Measurements from ENCODE around the gene LTBP1.

LTBP1 gene

DNA sequence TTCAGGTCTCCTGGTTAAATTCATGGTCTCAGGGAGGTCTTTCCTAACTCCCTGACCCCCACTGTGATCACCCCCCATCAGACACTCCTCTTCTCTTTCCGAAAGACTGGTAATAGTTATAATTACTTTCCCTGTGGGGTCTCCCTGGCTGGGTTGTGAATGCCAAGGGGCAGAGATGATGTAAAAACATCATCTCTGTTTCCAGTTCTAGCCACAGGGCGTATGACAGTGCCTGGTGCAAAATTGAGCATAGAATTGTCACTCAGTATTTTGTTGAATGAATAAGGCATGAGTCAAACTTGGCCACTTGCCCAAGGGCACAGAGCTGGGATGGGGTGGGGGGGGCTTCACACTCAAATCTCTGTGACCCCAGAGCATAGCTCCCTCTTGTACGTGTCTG, 65.2 kb downstream of the LTBP1 start:
- DNase-seq (ENCODE audit: low read depth in 2 of 2), result no peak

DNA sequence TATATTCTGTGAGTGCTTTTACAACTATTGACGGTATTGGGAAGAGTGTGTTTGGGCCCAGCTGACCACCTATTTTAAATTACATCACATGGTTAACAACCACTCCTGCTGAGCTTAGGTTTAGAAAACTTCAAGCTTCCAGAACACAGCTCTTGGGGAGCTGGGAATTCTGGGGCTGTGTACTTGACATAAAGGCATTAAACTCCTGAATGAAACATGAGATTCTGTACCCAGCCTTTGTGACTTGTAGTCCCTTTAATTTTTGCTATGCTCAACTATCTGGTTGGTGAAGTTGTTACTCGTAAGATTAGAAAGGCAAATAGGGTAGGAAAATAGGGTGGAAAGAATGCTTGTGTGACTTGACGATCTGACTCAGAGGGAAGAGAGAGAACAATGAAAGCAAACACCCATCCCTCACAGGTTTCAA, 66.9 kb downstream of the LTBP1 start:
- DNase-seq (ENCODE audit: low read depth in 2 of 2), result no peak

DNA sequence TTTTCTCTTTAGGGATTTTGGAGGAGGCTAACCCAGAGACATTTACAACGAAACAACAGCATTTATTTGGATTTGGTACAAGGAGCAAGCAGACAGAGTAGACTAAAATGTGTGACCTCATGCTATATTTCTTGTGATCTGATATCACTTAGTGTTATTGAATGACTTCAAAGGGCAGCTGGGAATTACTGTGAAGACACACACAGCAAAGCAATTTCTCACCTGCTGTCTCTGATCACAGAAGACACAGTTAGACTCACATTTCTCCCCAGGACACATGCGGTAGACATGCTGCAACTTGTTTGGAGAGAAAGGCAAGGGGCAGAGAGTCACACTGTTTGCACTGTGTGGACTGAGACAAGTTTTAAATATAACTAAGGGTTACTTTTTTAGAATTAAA, 67.5 kb downstream of the LTBP1 start:
- DNase-seq (ENCODE audit: low read depth in 2 of 2), result no peak

DNA sequence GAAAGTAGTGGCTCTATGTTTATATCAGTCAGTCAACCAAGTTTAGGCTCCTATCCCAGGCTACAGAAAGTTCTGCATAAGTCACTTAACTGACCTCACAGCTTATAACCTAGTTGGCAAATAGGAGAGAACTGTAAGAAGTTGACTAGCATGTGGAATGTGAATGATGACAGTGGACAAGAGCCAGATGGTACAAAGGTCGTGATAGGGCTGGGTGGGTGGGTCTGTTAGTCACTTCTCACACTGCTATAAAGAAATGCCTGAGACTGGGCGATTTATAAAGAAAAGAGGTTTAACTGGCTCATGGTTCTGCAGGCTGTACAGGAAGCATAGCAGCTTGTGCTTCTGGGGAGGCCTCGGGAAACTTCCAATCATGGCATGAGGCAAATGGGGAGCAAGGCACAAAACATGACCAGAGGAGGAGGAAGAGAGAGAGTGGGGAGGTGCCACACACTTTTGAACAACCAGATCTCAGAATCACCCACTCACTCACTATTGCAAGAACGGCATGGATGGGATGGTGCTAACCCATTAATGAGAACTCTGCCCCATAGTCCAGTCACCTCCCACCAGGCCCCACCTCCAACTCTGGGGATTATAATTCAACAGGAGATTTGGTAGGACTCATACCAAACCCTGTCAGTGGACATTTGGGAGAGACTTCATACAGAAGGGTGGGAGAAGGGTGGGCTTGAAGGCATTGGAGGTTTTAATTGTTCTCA, 68.8 kb downstream of the LTBP1 start:
- no peak for DNase-seq (ENCODE audit: low read depth in 2 of 2)

DNA sequence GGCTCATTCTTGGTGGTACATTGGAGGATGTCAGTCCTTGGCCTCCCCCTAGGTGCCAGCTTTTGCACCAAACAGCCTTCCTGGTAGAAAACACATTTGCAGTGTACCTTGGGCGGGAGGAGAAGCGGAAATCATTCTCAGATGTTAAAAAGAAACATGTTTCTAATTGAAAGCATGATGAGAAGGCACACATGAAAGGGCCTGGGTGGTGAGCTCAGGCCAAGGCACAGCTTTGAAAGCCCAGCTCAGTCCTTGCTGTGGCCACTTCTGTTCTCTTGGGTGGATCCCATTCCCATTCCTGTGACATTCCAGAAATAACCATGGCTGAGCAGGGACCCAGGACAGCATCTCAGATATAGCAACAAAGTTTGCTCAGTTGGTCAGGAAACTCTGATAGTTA, 71.5 kb downstream of the LTBP1 start:
- DNase-seq (ENCODE audit: low read depth in 2 of 2), result no peak

DNA sequence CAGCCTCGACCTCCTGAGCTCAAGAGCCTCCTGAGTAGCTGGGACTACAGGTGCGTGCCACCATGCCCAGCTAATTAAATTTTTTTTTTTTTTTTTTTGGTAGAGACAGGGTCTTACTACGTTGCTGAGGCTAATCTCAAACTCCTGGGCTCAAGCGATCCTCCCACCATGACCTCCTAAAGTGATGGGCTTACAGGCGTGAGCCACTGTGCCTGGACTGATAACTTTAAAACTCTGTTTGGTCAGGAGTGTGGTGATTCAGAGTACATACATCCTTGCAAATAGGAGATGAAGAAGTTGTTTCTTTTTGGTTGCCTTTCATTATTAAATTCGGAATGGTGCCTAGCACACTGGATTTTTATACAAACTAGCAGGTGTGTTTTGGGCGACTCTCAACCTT, 73.0 kb downstream of the LTBP1 start:
- no peak for DNase-seq (ENCODE audit: low read depth in 2 of 2)

DNA sequence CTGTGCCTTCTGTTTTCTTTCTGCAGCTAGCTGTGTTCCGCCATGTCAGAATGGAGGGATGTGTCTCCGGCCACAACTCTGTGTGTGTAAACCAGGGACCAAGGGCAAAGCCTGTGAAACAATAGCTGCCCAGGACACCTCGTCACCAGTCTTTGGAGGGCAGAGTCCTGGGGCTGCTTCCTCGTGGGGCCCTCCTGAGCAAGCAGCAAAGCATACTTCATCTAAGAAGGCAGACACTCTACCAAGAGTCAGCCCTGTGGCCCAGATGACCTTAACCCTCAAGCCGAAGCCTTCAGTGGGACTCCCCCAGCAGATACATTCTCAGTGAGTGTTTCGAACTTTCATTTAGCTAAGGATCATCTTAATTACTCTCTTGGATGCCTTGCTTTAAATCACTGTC, 74.1 kb downstream of the LTBP1 start:
- no peak for DNase-seq (ENCODE audit: low read depth in 2 of 2)

DNA sequence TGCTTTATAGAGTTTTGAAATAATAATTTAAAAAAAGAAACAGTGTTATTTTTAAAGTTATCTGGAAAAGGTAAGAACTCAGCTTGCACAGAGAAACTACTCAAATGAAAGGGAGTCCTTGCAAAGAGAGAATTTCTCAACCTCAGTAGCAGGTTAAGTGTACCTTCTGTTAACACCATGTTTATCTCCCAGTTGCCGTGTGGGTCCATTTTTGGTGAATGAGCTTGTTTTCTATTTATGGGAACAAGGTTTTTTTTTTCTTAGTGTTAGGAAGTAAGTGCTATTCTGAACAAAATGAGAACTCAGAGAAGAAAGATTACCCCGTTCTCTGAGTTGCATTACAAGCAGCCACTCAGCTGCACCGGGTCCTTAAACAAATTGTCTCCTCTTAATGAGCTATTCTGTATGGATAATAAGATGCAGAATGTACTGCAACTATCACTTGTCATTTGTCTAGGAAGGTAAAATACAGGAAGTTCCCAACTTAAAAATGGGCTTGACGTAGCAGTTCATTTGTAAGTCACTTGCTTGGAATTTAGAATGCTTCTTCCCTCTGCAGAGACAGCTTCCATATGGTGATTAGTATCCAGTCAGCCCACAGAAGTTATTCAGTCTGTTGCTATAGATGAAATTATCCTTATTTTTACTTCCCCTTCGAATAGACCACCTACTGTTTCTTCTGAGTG, 74.9 kb downstream of the LTBP1 start:
- no peak for DNase-seq (ENCODE audit: low read depth in 2 of 2)

DNA sequence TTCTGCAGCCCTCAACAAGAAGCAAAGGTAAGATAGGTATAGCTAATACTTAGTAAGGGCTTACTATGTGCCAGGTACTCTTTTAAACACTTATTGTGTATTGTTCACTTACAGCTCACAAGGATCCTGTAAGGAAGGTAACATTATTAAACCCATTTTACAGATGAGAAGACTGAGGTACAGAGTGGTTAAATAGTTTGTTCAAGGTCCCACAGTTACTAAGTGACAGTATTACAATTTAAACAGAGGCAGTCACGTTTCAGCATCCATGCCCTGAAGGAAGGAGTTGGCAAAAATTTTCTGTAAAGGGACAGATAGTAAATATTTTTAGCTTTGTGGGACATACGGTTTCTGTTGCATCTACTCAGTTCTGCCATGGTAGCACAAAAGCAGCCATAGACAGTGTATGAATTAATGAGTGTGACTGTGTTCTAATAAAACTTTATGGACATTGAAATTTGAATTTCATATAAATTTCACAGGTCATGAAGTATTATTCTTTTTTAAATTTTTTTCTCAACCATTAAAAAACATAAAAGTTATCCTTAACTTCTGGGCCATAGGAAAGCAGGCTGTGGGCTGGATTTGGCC, 75.7 kb downstream of the LTBP1 start:
- DNase-seq (ENCODE audit: low read depth in 2 of 2), result no peak

DNA sequence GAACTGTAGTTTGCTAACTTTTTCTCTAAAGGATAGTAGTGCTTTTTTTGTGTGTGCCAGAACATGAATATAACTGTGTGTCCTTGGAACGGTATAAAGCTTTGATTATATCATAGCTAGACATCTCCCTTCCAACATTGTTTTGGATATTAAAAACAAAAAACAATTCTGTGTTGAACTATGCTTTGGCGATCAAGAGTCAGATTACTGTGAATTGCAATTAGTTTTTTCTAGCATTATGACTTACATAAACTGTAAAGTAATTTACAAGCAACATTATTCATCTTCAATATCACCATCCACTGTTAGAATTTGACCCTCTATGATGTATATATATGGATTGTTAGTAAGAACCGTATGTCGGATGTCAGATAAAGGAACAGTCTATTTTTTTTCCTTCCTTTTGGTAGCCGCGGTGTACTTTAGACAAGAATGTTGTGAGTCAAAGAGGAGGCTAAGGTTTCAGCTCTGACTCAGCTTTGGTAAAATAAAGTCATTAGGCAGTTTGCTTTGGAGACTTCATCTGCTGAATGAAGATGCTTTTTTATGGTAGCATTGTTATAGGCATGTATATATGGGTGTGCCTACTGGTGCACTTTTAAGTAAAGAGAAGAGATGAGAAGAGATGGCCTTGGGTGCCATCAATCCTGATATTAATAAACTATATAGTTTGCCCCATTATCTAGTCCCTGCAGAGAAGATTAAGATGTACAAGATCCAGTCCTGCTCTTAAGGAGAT, 76.4 kb downstream of the LTBP1 start:
- no peak for DNase-seq (ENCODE audit: low read depth in 2 of 2)

DNA sequence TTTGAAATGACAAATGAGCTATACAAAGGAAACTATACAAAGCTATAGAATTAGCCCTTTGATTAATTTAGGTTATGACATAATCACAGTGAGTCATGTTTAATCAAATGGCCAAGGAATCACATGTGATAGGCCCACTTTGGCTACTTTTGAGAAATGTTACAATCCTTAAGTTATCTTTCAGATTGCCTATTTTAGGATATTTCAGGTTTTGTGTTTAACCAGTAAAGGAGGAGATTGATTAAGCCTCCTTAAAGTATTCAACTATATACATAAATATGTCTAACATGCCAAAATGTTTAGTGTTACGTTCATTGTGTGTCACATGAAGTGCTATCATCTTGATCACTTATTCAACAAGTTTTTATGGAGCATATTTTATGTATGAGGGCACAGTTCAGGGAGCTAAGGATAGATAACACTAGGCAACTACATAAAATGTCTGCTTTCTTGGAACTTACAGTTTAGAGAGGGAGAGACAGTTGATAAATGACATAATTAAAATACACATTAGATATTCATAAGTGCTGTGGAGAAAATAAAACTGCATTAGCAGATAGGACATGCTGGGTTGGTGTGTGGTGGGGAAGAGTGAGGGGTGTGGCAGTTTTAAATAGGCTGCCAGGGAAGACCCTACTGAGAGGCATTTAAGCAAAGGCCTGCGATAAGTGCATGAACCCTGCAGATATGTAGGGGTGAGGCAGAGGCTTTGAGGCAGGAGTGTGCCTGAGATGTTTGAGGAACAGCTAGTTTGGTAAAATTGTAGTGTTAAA, 77.2 kb downstream of the LTBP1 start:
- no peak for DNase-seq (ENCODE audit: low read depth in 2 of 2)

DNA sequence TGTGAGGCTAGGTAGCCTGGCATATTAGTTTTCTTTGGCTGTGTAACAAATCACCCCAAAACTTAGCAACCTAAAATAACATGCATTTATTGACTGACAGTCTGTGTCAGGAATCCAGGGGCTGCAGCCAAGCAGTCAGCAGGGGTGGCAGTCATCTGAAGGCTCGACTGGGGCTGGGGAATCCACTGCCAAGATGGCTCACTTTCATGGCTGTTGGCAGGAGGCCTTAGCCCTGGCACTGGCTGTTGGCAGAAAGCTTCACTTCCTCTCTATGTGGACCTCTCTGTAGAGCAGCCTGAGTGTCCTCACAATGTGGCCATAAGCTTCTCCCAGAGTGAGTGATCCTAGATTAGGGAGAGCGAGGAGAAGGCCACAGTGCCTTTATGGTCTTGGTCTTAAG, 78.0 kb downstream of the LTBP1 start:
- no peak for DNase-seq (ENCODE audit: low read depth in 2 of 2)

DNA sequence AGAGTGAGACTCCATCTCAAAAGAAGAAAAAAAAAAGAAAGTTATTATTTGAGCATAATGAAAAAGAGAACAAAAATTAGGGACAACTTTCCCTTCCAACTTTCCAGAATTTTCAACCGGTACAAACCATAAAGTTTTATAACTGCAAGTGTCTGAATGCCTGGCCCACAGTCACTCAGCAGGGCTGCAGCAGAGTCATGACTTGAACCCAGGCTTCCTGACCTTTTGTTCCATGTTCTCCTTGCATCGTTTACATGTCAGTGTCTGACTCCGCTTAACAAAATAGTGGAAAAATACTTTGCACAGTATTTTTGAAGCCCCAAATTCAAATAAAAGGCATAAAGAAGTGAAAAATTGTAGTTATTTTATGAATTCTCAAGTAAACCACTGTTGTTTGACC, 82.7 kb downstream of the LTBP1 start:
- no peak for DNase-seq (ENCODE audit: low read depth in 2 of 2)

DNA sequence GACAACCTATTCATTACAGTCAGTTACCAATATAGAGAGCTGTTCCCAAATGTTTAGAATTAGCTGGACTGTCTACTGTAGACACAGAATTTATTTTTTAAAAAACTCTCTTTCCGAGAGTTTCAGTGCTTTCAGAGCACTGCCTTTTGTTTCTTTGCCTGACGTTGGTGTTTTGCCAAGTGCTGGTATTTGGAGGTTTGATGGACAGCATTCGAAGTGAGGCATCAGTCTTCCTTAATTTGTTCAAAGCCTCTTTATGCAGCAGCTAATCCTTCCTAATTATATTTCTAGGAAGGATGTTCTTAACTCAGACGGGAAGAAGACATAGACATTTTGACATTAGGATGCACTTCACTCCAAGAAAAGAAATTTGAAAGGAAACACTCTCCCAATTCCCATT, 83.2 kb downstream of the LTBP1 start:
- no peak for DNase-seq (ENCODE audit: low read depth in 2 of 2)

DNA sequence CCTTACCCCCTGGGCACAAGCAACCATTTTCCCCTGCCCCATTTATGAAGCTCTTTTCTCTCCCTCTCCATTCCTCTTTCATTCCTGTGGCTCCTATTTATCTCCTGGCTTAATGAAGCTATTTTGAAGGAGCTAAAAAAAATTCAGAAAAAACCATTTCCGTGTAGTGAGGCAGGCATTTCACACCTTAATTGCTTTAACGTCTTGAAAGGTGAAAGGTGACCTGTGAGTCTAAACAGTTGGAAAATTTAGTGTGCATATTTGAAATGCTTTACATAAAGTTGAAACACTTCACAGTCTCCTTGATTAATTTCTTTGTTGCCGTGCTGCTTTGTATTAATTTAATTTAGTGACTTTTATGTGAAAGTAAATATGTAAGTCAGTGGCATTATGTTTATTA, 83.6 kb downstream of the LTBP1 start:
- no peak for DNase-seq (ENCODE audit: low read depth in 2 of 2)

DNA sequence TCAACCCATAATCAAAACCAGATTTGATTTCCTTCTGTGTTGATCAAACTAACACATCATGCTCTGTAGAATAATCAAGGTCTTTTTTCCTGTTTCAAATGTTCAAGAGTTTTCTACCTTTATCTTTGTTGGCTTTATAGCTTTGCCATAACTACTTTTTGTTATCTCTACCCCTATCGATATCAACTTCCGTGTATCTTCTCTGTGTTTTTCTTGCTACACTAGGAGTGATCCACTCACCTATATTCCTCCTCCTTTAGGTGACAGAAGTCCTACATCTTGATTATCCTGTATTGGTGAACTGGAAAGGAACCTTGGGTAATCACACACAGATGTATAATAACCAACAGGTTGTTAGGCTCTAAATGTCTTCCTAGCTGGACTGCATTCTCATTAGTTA, 85.5 kb downstream of the LTBP1 start:
- no peak for DNase-seq (ENCODE audit: low read depth in 2 of 2)

DNA sequence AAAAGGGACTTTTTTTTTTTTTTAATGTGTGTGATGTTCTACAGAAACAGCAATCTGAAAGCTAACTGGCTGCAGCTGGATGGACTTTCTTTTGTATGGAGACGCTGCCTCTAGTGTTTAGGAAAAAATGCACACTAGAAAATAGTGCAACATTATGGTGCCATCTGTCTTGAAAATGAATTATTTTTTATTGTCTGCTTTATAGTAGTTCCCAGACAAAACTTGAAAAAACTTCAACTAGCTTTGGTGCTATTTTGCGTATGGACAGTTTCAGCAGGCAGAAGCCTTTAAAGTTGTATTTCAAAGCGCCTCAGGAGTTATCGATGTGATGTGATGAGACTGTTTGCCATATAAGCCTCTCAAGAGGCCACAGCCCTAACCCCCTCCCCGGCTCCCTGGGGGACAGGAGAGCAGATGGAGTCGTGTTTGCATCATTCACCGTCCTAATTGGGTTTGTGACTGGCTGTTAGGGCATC, 86.9 kb downstream of the LTBP1 start:
- no peak for DNase-seq (ENCODE audit: low read depth in 2 of 2)

DNA sequence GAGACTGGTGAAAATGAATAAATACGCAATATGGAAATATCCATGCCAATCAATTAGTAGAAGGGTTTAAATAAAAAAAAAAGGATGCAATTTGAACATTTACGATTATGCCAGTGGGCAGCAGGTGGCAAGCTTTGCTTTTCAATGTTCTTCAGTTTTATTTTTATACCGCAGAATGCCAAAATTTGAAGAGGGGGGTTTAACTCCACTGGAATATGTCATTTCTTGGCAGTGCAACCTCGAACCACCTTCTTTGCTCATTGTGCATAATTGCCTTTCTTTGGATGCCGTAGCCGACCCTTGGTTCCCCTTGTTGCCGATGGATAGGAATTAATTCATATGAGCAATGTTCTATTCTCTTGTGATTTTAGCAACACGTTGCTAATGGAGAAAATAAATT, 88.0 kb downstream of the LTBP1 start:
- no peak for DNase-seq (ENCODE audit: low read depth in 2 of 2)

DNA sequence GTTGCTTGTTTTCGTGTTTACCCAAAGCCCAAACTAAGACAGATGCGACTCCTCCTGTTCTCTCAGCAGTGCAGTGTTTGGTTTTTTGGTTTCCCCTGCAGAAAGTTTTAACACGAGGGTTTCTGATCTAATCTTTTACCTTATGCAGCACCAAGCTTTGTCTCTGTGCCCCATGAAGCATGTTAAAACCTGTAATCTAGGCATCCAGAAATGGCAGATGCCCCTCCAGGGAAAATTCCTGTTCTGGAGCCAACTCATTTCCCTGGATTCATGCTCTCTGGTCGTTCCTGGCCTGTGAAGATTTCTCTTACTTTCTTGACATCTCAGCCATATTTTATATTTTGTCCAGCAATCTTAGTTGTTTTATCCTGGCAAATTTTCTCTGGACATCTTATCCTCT, 91.5 kb downstream of the LTBP1 start:
- DNase-seq (ENCODE audit: low read depth in 2 of 2), result no peak

DNA sequence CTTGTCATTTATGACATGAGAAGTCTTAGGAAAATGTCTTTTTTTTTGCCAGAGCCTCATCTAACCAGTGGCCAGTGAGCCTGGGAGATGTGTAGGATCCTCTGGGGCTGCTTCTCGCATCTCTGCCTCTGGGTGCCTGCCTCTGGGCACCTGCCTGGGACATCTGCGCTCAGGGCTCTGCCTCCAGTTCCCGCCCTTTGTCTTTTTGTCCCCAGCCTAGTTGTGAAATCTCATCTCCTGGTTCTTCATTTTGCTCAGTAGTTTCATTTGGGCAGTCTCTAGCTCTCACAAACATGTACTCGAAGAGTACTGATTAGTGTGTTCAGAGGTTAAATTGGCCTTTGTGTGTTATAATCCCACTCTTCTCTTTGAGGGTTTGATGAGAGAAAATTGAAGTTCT, 92.0 kb downstream of the LTBP1 start:
- DNase-seq (ENCODE audit: low read depth in 2 of 2), result no peak

DNA sequence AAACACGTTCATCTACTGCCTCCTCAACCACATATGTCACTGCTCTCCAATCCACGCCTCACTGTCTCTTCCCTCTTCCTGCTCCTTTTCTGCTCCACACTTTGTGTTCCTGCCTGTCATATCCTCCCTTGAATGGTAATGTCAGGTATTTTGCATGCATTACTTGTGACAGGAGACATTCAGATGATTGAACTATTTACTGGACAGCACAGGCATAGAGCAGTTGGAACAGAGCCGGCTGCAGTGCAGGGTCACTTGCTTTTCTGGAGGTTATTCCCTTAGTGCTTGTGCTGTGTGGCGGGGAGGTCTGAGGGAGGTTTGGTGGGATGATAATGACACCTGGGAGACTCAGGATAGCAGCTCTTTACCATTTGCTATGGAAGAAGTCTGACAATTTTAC, 93.8 kb downstream of the LTBP1 start:
- DNase-seq (ENCODE audit: low read depth in 2 of 2), result no peak

DNA sequence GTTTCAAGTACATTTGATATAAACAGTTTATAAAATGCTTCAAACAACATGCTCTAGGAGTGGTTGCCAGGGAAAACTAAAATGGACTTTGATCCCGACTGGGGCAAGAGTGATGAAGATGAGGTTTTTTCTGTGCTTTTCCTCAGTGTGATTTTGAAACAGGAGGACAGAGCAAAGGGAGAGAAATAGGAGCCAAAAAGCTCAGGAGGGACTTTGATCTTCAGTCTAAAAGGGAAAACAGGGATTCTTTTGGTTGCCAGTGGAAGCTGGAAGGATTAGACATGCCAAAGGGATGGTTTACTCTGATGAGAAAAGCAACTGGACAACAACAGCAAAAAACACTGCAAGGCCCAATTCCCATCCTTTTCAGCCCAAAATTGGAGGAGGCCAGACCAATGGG, 95.5 kb downstream of the LTBP1 start:
- no peak for DNase-seq (ENCODE audit: low read depth in 2 of 2)
